ENCODE results near the gene LRRFIP1.

- TF ChIP-seq EZH2 (IDR thresholded peaks at IDR 0.05; ENCODE audit: borderline replicate concordance, insufficient read depth, low read length, poor library complexity, severe bottlenecking) (no peak), CTCF (IDR thresholded peaks at IDR 0.05; ENCODE audit: poor library complexity, severe bottlenecking) (no peak), EP300 (conservative IDR thresholded peaks at IDR 0.05; ENCODE audit: poor library complexity, severe bottlenecking) (no peak), RAD21 (conservative IDR thresholded peaks at IDR 0.05) (no peak), MXI1 (conservative IDR thresholded peaks at IDR 0.05; ENCODE audit: poor library complexity, severe bottlenecking) (no peak), POLR2AphosphoS5 (IDR thresholded peaks at IDR 0.05) (no peak), TAF1 (IDR thresholded peaks at IDR 0.05; ENCODE audit: low read depth) (no peak), REST (IDR thresholded peaks at IDR 0.05; ENCODE audit: borderline replicate concordance) (no peak)
These were observed 115.2 kb downstream of the LRRFIP1 start for GRCh38 chr2:237742614-237743013.
